HepG2 (cell line): ENCODE measurements around the gene NAA11. TPM values are rescaled to one million over a fixed set of nuclear protein-coding genes. Genes with fewer than 3 reads are reported as not detected.

Source experiments
- ATAC-seq: fragments of 200-7000 bp; cut with Tn5 transposase; 3 replicates; pipeline ENCODE4 v1.9.1; 2020; ENCODE audit warnings: mild to moderate bottlenecking, moderate library complexity
- BruUV-seq: library from RNA; stranded (reverse); fragments of 400-500 nt; replicated peaks from 2 replicates; lab custom pipeline; 2021; lab: Mats Ljungman, UMichigan
- CTCF ChIA-PET: fragments of 300-600 bp; formaldehyde crosslinking; extraction: SDS; loops from one replicate; lab custom pipeline; 2021; ENCODE audit warnings: low total read pairs, inconsistent platforms, low intra/inter-chr PET ratio; lab: Yijun Ruan, JAX
- POLR2A ChIA-PET: fragments of 350-600 bp; sonication (Branson Sonifier 250); formaldehyde crosslinking; loops from one replicate; lab custom pipeline; 2020; ENCODE audit warnings: antibody characterized with exemption, inconsistent platforms; lab: Yijun Ruan, JAX
- DNase-seq: peaks from one replicate; pipeline ENCODE4 v3.0.0-alpha.2; 2015; ENCODE audit warnings: low spot score
- FAIRE-seq: peaks from 3 replicates; lab custom pipeline; 2011; peaks lifted over from hg19 to GRCh38; lab: Jason Lieb, UNC
- H2AFZ ChIP-seq: one replicate; pipeline ENCODE4 v1.6.1; 2011; ENCODE audit warnings: low read length, inconsistent platforms
- H3K27ac ChIP-seq: fragments of 300-600 bp; 3 replicates; pipeline ENCODE4 v1.8.0; 2011; ENCODE audit warnings: mixed run types, mild to moderate bottlenecking, mixed read lengths, low read length, inconsistent platforms; ENCODE audit not compliant: insufficient read depth; ENCODE audit errors: extremely low read length
- H3K27me3 ChIP-seq, 2 experiments: fragments of 200-600 bp in 1 of 2; 2 replicates in 1 of 2; 3 replicates in 1 of 2; pipeline versions ENCODE4 v1.6.0 to v1.8.0; 2011; ENCODE audit warnings: low read length in 2 of 2, mild to moderate bottlenecking in 2 of 2, moderate library complexity in 2 of 2, inconsistent platforms in 1 of 2; ENCODE audit not compliant: insufficient read depth in 2 of 2, control insufficient read depth in 1 of 2
- H3K36me3 ChIP-seq, 2 experiments: fragments of 200-600 bp in 1 of 2; replicated peaks in 1 of 2; 2 replicates in 1 of 2; 3 replicates in 1 of 2; pipeline versions ENCODE4 v1.5.1 to v1.8.0; 2011; ENCODE audit warnings: low read length in 2 of 2, inconsistent platforms in 1 of 2; ENCODE audit not compliant: insufficient read depth in 2 of 2, control insufficient read depth in 1 of 2
- H3K4me1 ChIP-seq: 2 replicates; pipeline ENCODE4 v1.5.1; 2012; ENCODE audit warnings: low read length, inconsistent platforms; ENCODE audit not compliant: insufficient read depth
- H3K4me2 ChIP-seq: 2 replicates; pipeline ENCODE4 v1.6.0; 2011; ENCODE audit warnings: low read depth, low read length, inconsistent platforms
- H3K4me3 ChIP-seq, 3 experiments: fragments of 200-600 bp in 1 of 3; sonication (generic), shearing (Covaris generic) in 1 of 3; replicated peaks in 1 of 3; 2 replicates each; pipeline ENCODE4 v1.5.1; 2011 to 2016; ENCODE audit warnings: low read length in 3 of 3, inconsistent platforms in 2 of 3, low read depth in 2 of 3, mild to moderate bottlenecking in 2 of 3, control low read depth in 1 of 3, mixed read lengths in 1 of 3; ENCODE audit not compliant: insufficient read depth in 1 of 3
- H3K79me2 ChIP-seq: one replicate; pipeline ENCODE4 v1.6.1; 2011; ENCODE audit warnings: low read length, inconsistent platforms; ENCODE audit not compliant: insufficient read depth
- H3K9ac ChIP-seq: 2 replicates; pipeline ENCODE4 v1.6.0; 2011; ENCODE audit warnings: mild to moderate bottlenecking, low read depth, low read length, inconsistent platforms; ENCODE audit not compliant: insufficient read depth
- H3K9me3 ChIP-seq: 2 replicates; pipeline ENCODE4 v1.5.1; 2012; ENCODE audit warnings: mild to moderate bottlenecking, low read length
- H4K20me1 ChIP-seq: 2 replicates; pipeline ENCODE4 v1.6.0; 2011; ENCODE audit warnings: inconsistent platforms, mild to moderate bottlenecking, low read length, moderate library complexity; ENCODE audit not compliant: insufficient read depth
- ATF1 ChIP-seq: IDR thresholded peaks from 2 replicates; pipeline ENCODE4 v1.6.1; 2016; ENCODE audit warnings: mild to moderate bottlenecking, control low read depth
- BHLHE40 ChIP-seq: IDR thresholded peaks from 2 replicates; pipeline ENCODE4 v1.6.1; 2011; ENCODE audit warnings: low read length, improper control_type of control experiment
- DNMT1 ChIP-seq: sonication (generic); formaldehyde crosslinking; IDR thresholded peaks from 2 replicates; pipeline ENCODE4 v1.5.1; 2020; ENCODE audit warnings: mild to moderate bottlenecking, missing genetic modification reagents
- HNF1B ChIP-seq: sonication (generic); formaldehyde crosslinking; IDR thresholded peaks from 2 replicates; pipeline ENCODE4 v1.5.1; 2020; ENCODE audit warnings: mild to moderate bottlenecking, moderate library complexity, missing genetic modification reagents
- IRF1 ChIP-seq: sonication (generic); formaldehyde crosslinking; IDR thresholded peaks from 2 replicates; pipeline ENCODE4 v1.4.0; 2020; ENCODE audit warnings: low read depth, mild to moderate bottlenecking, missing genetic modification reagents
- KLF12 ChIP-seq: sonication (generic); formaldehyde crosslinking; IDR thresholded peaks from 2 replicates; pipeline ENCODE4 v1.4.0; 2020; ENCODE audit warnings: missing genetic modification reagents, borderline replicate concordance
- ZNF569 ChIP-seq: sonication (generic); formaldehyde crosslinking; IDR thresholded peaks from 2 replicates; pipeline ENCODE4 v1.5.0; 2020; ENCODE audit warnings: mild to moderate bottlenecking, missing genetic modification reagents, moderate library complexity, borderline replicate concordance
- WGBS: methylation state at CpG from one replicate; pipeline ENCODE4 v1.1.6; 2017; ENCODE audit warnings: low lambda C conversion rate; 5-methylcytosine and 5-hydroxymethylcytosine counted together
- in situ Hi-C: cut with HindIII; loops from 2 replicates; pipeline ENCODE4 v1.10.0; 2017; ENCODE audit warnings: low pct_unique_long_range_greater_than_20kb; ENCODE audit not compliant: extremely low pct_ligation_motif_present
- intact Hi-C: fragments of 100-400 bp; cut with micrococcal nuclease; formaldehyde crosslinking; loops from one replicate; pipeline ENCODE4 v1.10.0; 2022; ENCODE audit not compliant: unreplicated experiment
- polyA plus RNA-seq, 8 experiments: library from polyadenylated mRNA; depleted of rRNA in 3 of 8; stranded (reverse) in 7 of 8; unstranded in 1 of 8; fragments of >200 nt; fragmentation: Illumina TruSeq in 4 of 8; extraction: Trizol in 4 of 8; gene quantifications; 2 replicates each; pipeline versions ENCODE4 v1.2.1 to v1.2.3, GENCODE V29; 2011 to 2016; ENCODE audit warnings: low read depth in 4 of 8, missing spikeins in 1 of 8, mixed read lengths in 1 of 8; ENCODE audit not compliant: insufficient read depth in 1 of 8
- total RNA-seq, 5 experiments: library from RNA; depleted of rRNA; stranded (reverse); fragments of >200 nt; fragmentation: Illumina TruSeq; extraction: Trizol; gene quantifications; 2 replicates each; pipeline ENCODE4 v1.2.3, GENCODE V29; 2016; ENCODE audit warnings: low read depth in 1 of 5

NAA11 gene
- total and polyA plus RNA-seq, 2 of the 13 experiments (the other 11 are each of a cell fraction or from before 2014, with no cell fraction given), result not detected

GRCh38 chr4:79364061-79364460, 38.2 kb upstream of the NAA11 start (continued):
- TF ChIP-seq IRF1, result no peak
- no peak for TF ChIP-seq DNMT1 (CRISPR knock-in tag)

- Histone ChIP-seq H3K9ac (no peak overlapping the region), H3K4me2 (no peak overlapping the region), H3K27ac (no peak overlapping the region), H3K4me3 (no peak overlapping the region), H2AFZ (no peak overlapping the region), H3K9me3 (no peaks in the 10 kb centered on the region), H3K36me3 (no peaks in the 10 kb centered on the region), H3K27me3 (no peaks in the 10 kb centered on the region), H3K4me1 (no peaks in the 10 kb centered on the region), H4K20me1 (no peaks in the 10 kb centered on the region), H3K79me2 (no peaks in the 10 kb centered on the region)
- FAIRE-seq (no peak), ATAC-seq (no peak), DNase-seq (no peak)
- intact Hi-C loops (no loop called here), in situ Hi-C loops (no loop called here)
- ChIA-PET CTCF (no interaction called here), POLR2A (no interaction called here)
- no TSS peak for BruUV-seq
- TF ChIP-seq KLF12 (CRISPR knock-in tag), result no peak
- TF ChIP-seq BHLHE40, result no peak
- no peak for TF ChIP-seq HNF1B (CRISPR knock-in tag)
- TF ChIP-seq ATF1 (CRISPR knock-in tag), result no peak
- TF ChIP-seq ZNF569 (CRISPR knock-in tag), result no peak
- TF ChIP-seq, all 625 proteins: peak for 0
- WGBS, result 2% methylated on average over 4 of the region's 4 CpGs
Observed at GRCh38 chr4:79362626-79363025, 36.8 kb upstream of the NAA11 start.
